HFF-Myc (cell line): ENCODE measurements around the gene MRPL44.
"Not testable (repeated sequence)": the region's sequence is repeated elsewhere in the genome, so short reads cannot be mapped to it uniquely, and the experiment has no call there.

ENCODE experiments used
- DNase-seq: peaks from one replicate; pipeline ENCODE4 v3.0.0-alpha.2; 2011; ENCODE audit warnings: low read depth; ENCODE audit errors: extremely low read depth
- H3K4me3 ChIP-seq: replicated peaks from 2 replicates; pipeline ENCODE4 v1.5.1; 2011; ENCODE audit warnings: low read depth, mild to moderate bottlenecking, control low read depth, low read length
- TF ChIP-seq, protein P1 (sequence below): IDR thresholded peaks from 2 replicates; pipeline ENCODE4 v1.5.1; 2012; ENCODE audit warnings: mild to moderate bottlenecking, low read depth, low read length, control low read depth; ENCODE audit errors: missing control alignments

Gene MRPL44

DNA sequence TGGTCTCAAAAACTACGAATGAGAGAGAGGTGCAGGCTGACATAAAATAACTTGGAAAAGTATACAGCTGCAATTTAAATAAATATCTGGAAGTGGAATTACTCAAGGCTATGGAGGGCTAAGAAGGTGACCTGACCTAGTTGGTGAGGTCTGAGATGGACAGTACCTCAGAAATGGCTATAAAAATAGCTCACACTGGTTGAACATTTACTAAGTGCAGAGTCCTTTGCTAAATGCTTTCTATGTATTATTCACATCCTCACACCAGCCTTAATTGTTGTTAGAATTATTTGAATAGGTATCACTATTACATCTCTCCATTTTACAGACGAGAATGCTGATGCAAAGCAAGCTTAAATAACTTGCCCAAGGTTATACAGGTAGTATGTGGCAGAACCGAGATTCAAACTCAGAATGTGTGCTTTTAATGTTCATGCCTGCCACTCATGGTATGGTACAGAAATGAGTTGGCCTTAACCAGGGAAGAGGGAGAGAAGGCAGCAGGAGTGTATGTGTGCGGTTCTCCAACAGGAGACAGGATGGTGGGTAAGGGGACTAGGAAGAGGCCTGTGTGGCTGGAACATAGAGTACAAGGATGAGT, 37.4 kb downstream of the MRPL44 start:
- no peak for DNase-seq
- no peak overlapping the region for H3K4me3 ChIP-seq
- TF ChIP-seq, protein P1, sequence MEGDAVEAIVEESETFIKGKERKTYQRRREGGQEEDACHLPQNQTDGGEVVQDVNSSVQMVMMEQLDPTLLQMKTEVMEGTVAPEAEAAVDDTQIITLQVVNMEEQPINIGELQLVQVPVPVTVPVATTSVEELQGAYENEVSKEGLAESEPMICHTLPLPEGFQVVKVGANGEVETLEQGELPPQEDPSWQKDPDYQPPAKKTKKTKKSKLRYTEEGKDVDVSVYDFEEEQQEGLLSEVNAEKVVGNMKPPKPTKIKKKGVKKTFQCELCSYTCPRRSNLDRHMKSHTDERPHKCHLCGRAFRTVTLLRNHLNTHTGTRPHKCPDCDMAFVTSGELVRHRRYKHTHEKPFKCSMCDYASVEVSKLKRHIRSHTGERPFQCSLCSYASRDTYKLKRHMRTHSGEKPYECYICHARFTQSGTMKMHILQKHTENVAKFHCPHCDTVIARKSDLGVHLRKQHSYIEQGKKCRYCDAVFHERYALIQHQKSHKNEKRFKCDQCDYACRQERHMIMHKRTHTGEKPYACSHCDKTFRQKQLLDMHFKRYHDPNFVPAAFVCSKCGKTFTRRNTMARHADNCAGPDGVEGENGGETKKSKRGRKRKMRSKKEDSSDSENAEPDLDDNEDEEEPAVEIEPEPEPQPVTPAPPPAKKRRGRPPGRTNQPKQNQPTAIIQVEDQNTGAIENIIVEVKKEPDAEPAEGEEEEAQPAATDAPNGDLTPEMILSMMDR, result no peak

DNA sequence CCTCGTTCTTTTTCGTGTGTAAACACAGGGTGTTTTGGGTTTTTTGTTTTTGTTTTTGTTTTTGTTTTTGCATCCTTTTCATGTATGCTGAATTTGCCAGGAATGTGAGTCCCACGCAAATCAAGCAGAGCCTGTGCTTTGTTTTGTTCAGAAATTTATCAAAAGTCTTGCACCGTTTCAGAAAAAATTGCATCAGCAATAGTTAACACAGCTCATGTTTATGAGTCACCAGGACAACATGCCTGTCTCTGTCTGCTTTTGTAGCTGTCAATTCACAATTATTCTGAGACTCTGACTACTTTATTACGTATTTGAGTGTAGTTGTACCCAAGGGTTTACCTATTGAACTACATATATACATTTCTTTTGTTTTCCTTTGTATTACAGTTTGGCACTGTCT, 38.3 kb downstream of the MRPL44 start:
- TF ChIP-seq, protein P1, result no peak
- no peak overlapping the region for H3K4me3 ChIP-seq
- no peak for DNase-seq

DNA sequence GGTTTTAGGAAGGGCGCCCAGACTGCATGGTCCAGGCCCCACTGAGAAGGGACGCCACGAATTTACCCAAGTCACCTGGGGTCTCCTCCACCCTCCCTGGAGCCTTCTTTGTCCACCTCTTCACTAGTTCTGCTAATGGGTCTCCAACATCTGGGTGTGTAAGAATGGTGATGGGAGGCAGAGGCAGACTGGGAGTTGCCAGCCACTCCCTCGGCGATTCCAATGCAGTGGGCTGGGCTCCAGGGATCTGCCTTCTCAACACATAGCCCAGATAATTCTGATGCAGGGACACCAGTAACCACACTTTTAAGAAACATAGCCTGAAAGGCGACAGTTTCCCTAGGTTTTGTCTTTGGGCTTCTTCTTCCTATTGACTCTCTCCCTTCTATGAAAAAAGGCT, 39.1 kb downstream of the MRPL44 start:
- H3K4me3 ChIP-seq, result no peak overlapping the region
- TF ChIP-seq, protein P1, result no peak
- DNase-seq, result no peak

DNA sequence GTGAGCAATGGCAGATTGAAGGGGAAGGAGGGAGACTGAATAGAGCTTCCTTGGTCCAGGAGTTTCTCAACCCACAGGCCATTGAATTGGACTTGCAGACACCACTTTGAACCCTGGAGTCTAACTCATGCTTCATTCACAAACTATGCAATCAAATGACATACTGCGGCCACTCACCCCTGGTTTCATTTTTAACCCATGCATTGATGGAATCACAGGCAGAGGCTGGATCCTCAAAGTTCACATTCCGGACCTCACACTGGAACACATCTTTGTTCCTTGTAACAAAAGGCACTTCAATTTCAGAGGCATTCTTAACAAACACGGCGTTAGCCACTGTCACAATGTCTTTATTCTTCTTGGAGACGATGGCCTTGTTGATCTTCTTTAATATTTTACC, 40.7 kb downstream of the MRPL44 start:
- no peak overlapping the region for H3K4me3 ChIP-seq
- TF ChIP-seq, protein P1, result no peak
- no peak for DNase-seq

DNA sequence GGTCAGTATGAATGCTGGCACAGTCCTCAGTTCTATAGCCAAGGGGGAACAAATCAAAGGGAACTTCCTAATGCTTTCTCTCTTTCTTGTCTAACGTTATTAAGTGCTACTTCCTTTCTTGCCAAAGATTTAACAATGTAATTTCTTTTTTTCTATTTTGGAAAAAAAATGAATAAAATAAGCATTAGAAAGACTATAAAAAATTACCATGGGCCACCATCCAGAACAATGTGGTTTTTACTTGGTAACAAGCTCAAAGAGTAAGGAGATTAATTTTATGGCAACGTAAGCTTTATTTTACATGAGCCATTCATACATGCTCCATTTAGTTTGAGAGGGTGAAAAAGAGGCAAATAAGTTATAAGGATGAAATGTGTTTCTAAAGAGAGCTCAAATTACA, 41.7 kb downstream of the MRPL44 start:
- TF ChIP-seq, protein P1, result no peak
- H3K4me3 ChIP-seq, result no peak overlapping the region
- DNase-seq, result no peak

DNA sequence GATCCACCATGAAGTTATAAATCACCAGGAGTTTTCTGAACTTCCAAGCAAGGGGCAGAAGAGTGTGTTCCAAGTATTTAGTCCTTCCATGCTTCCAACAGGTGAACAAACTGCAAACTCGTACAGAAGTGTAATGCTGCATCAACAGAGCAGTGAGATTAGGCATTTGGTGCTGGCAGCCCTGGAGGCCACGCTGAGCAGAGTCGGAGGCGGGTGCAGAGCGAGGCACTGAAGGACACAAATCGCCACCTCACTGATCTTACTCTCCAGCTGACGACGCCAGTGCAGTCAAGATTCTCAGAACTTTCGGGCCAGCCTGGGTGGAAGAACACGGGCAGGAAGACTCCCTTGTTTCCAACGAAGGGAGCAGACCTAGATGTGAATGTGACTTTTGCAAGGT, 42.6 kb downstream of the MRPL44 start:
- TF ChIP-seq, protein P1, result no peak
- H3K4me3 ChIP-seq, result no peak overlapping the region
- DNase-seq, result no peak

DNA sequence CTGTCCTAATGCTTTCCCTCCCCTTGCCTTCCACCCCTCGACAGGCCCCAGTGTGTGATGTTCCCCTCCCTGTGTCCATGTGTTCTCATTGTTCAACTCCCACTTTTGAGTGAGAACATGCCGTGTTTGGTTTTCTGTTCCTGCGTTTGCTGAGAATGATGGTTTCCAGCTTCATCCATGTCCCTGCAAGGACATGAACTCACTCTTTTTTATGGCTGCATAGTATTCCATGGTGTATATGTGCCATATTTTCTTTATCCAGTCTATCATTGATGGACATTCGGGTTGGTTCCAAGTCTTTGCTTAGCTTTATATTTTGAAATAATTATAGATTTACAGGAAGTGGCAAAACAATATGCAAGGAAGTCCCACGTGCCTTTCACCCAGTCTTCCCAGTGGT, 43.4 kb downstream of the MRPL44 start:
- not testable (repeated sequence) for DNase-seq, H3K4me3 ChIP-seq
